Measurements from ENCODE around the gene SLC39A1. TPM values are rescaled to one million over a fixed set of nuclear protein-coding genes. Genes with fewer than 3 reads are reported as not detected.

The SLC39A1 gene
- total and polyA plus RNA-seq, 2 of the 8 experiments (the other 6 are each of a cell fraction or from before 2014, with no cell fraction given): 238 to 337 TPM

GRCh38 chr1:153959454-153959853, 3.9 kb downstream of the SLC39A1 start:
- FAIRE-seq (no peak), DNase-seq (ENCODE audit: low read depth in 1 of 2, low spot score in 2 of 2) (no peak)
- Histone ChIP-seq H3K14ac (ENCODE audit: insufficient read length) (no peak overlapping the region), H3K23ac (ENCODE audit: insufficient read length) (no peak overlapping the region), H3K4ac (replicated peaks; ENCODE audit: insufficient read length, low read depth, low read length) (no peak overlapping the region), H2BK12ac (ENCODE audit: low read depth, low read length) (no peak overlapping the region), H3K9ac (replicated peaks in 1 of 4; ENCODE audit: extremely low read depth in 1 of 4, low read depth in 3 of 4, low read length in 3 of 4) (no peak overlapping the region), H3K27ac (ENCODE audit: low read depth, low read length) (0 out of 2 replicates have a peak overlapping the region, but pooled peaks have one; percentile 3), H2AFZ (ENCODE audit: low read length) (no peak overlapping the region), H2BK120ac (replicated peaks; ENCODE audit: low read depth, low read length) (no peak overlapping the region), H2BK20ac (ENCODE audit: low read length) (no peak overlapping the region), H4K5ac (ENCODE audit: insufficient read length, low read depth, low read length) (no peak overlapping the region), H2AK5ac (ENCODE audit: low read depth, low read length) (no peak overlapping the region), H3K56ac (replicated peaks; ENCODE audit: insufficient read length, low read depth, low read length) (no peak overlapping the region), H3K79me1 (ENCODE audit: low read depth, low read length) (peaks cover 24% of the 10 kb centered on the region), H2BK15ac (ENCODE audit: low read length) (no peak overlapping the region), H3K9me3 (ENCODE audit: insufficient read depth in 2 of 2, low read depth in 1 of 2, low read length in 1 of 2) (no peaks in the 10 kb centered on the region), H3K27me3 (replicated peaks in 1 of 4; ENCODE audit: control insufficient read depth in 3 of 4, extremely low read depth in 1 of 4, insufficient read depth in 3 of 4, low read length in 3 of 4) (no peaks in the 10 kb centered on the region), H4K20me1 (replicated peaks in 1 of 2; ENCODE audit: control insufficient read depth in 1 of 2, insufficient read depth in 2 of 2, low read length in 2 of 2) (peaks cover 9 to 10% of the 10 kb centered on the region in 2 experiments), H3K36me3 (ENCODE audit: control insufficient read depth in 2 of 4, insufficient read depth in 4 of 4, low read length in 3 of 4) (peaks cover 11 to 26% (median 19%) of the 10 kb centered on the region in 4 experiments), H4K91ac (replicated peaks; ENCODE audit: insufficient read length, low read length) (no peak overlapping the region), H3K18ac (ENCODE audit: extremely low read depth, low read length) (no peak overlapping the region), H3K79me2 (ENCODE audit: control insufficient read depth in 1 of 2, insufficient read depth in 2 of 2, low read length in 2 of 2) (peaks cover 36 to 61% of the 10 kb centered on the region in 2 experiments), H3K4me3 (ENCODE audit: extremely low read depth in 1 of 4, insufficient read depth in 2 of 4, low read depth in 3 of 4, low read length in 4 of 4) (no peak overlapping the region), H3K23me2 (ENCODE audit: low read depth, low read length) (peaks cover 28% of the 10 kb centered on the region), H3K4me1 (replicated peaks in 1 of 4; ENCODE audit: control insufficient read depth in 3 of 4, insufficient read depth in 4 of 4, low read length in 3 of 4) (peaks cover 6 to 20% (median 12%) of the 10 kb centered on the region in 4 experiments), H3K4me2 (ENCODE audit: insufficient read depth in 1 of 2, low read depth in 2 of 2, low read length in 2 of 2) (peak overlapping the region in 1 of 2 experiments; percentile 89; a peak in 1 of 4 replicates), H2BK5ac (ENCODE audit: low read depth, low read length) (0 out of 2 replicates have a peak overlapping the region, but pooled peaks have one; percentile 29), H4K8ac (ENCODE audit: extremely low read depth, insufficient read depth, low read length) (no peak overlapping the region)
- CTCF ChIA-PET (ENCODE audit: partially characterized antibody): interaction anchor here (0.5 to 1.5 kb wide), 3 partner anchors 15 to 185 kb away, joined by 3 read pairs; no protein-coding TSS in a partner anchor
- POLR2A ChIA-PET (ENCODE audit: partially characterized antibody): interaction anchor here (1.0 to 15.7 kb wide), 6 partner anchors 13 to 325 kb away, joined by 6 to 454 read pairs (median 42); partner anchors contain the start of genes CHTOP, CREB3L4, DENND4B and JTB
- WGBS, 2 experiments (ENCODE audit: extremely low coverage in 1 of 2, insufficient coverage in 1 of 2, insufficient read length in 1 of 2, insufficient replicate concordance in 2 of 2, low coverage in 1 of 2, low lambda C conversion rate in 2 of 2, missing lambda C conversion rate in 1 of 2): 82% methylated on average over 3 of the region's 3 CpGs; no CpG with 5 or more reads in 1 of the 2 experiments
- TF ChIP-seq POLR2AphosphoS5 (IDR thresholded peaks at IDR 0.05; ENCODE audit: low read depth, low read length): peak; percentile 56
- no peak for TF ChIP-seq GABPA (IDR thresholded peaks at IDR 0.05; ENCODE audit: borderline replicate concordance, insufficient read depth, low read length)
- no peak for TF ChIP-seq MAFK (IDR thresholded peaks at IDR 0.05; ENCODE audit: low read depth, low read length)
- no peak for TF ChIP-seq USF2 (IDR thresholded peaks at IDR 0.05; ENCODE audit: low read length)
- no peak for TF ChIP-seq RFX5 (IDR thresholded peaks at IDR 0.05; ENCODE audit: borderline replicate concordance, low read depth, low read length)
- no peak for TF ChIP-seq CTBP2 (IDR thresholded peaks at IDR 0.05; ENCODE audit: borderline replicate concordance, insufficient read depth, insufficient read length, low read length)
- TF ChIP-seq RBBP5 (IDR thresholded peaks at IDR 0.05; ENCODE audit: borderline replicate concordance, low read depth, low read length): no peak
- no peak for TF ChIP-seq ZNF274 (IDR thresholded peaks at IDR 0.05; ENCODE audit: borderline replicate concordance, extremely low read depth, low read length)
- TF ChIP-seq SIX5 (IDR thresholded peaks at IDR 0.05; ENCODE audit: low read depth, low read length): 0 out of 2 replicates have a peak, but pooled peaks have one; percentile 12
